IPS DF 6.9 (cell line): ENCODE results near the gene UBN1.
"Not testable (repeated sequence)": the region's sequence is repeated elsewhere in the genome, so short reads cannot be mapped to it uniquely, and the experiment has no call there.

Source experiments
- DNase-seq: peaks from one replicate; pipeline ENCODE4 v3.0.0-alpha.2; 2013; ENCODE audit warnings: low read depth, low spot score
- H3K27ac ChIP-seq: one replicate; pipeline ENCODE4 v1.5.1; 2013; ENCODE audit warnings: low read length, control low read depth
- H3K27me3 ChIP-seq: 2 replicates; pipeline ENCODE4 v1.6.1; 2013; ENCODE audit warnings: mild to moderate bottlenecking, low read length; ENCODE audit not compliant: control insufficient read depth, insufficient read depth
- H3K36me3 ChIP-seq: 2 replicates; pipeline ENCODE4 v1.6.1; 2013; ENCODE audit warnings: low read length; ENCODE audit not compliant: control insufficient read depth, insufficient read depth
- H3K4me1 ChIP-seq: 2 replicates; pipeline ENCODE4 v1.6.1; 2013; ENCODE audit warnings: low read length; ENCODE audit not compliant: control insufficient read depth, insufficient read depth
- H3K4me3 ChIP-seq: 2 replicates; pipeline ENCODE4 v1.5.1; 2013; ENCODE audit warnings: mild to moderate bottlenecking, low read length
- H3K9me3 ChIP-seq: 2 replicates; pipeline ENCODE4 v1.6.1; 2013; ENCODE audit warnings: low read length, inconsistent platforms; ENCODE audit not compliant: control insufficient read depth, insufficient read depth
- WGBS: extraction: QIAGEN DNeasy Blood & Tissue Kit; methylation state at CpG from one replicate; pipeline ENCODE4 v1.1.7; 2013; ENCODE audit warnings: mixed read lengths, missing lambda C conversion rate; ENCODE audit not compliant: insufficient read length, insufficient coverage; 5-methylcytosine and 5-hydroxymethylcytosine counted together

The UBN1 gene

DNA sequence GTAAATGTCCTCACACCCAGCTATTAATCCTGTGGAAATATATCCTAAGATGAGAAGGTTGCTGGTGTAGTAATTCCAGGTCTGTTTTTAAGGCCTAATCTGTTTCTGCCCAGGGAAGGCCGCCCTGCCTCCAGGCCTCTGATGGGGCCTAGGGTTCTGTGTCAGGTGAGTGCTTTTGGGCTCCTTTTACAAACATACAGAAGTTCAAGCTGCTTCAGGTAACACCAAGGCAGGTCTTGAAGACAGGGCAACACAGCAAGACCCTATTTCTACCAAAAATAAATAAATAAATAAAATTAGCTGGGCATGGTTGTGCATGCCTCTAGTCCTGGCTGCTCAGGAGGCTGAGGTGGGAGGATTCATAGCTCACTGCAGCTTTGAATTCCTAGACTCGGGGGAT, 80.4 kb downstream of the UBN1 start:
- Histone ChIP-seq H3K4me3 (no peak overlapping the region), H3K9me3 (no peaks in the 10 kb centered on the region), H3K27ac (no peak overlapping the region), H3K36me3 (peaks cover 4% of the 10 kb centered on the region; the same call in 1 of the 2 replicates), H3K4me1 (peaks cover 10% of the 10 kb centered on the region), H3K27me3 (no peaks in the 10 kb centered on the region)
- DNase-seq, result no peak
- no CpG with 5 or more reads among the region's 2 CpGs for WGBS

DNA sequence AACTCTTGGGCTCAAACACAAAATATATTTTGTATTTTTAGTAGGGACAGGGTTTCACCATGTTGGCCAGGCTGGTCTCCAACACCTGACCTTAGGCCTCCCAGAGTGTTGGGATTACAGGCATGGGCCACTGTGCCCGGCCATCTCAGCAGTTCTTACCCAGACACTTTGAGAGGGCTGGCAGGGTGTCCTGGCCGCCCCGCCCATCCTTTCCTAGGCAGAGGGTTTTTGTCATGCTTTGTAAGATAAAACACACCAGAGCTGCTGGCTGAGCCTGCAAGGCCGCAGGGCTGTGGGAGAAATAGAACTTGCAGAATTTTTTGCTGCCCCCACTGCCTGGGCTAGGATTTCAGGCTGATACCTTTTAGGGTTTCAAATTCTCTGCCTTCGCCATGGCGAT, 80.9 kb downstream of the UBN1 start:
- peaks cover 4% of the 10 kb centered on the region; the same call in 1 of the 2 replicates for H3K36me3 ChIP-seq
- H3K4me3 ChIP-seq, result no peak overlapping the region
- no peak for DNase-seq
- no peaks in the 10 kb centered on the region for H3K9me3 ChIP-seq
- H3K4me1 ChIP-seq, result peaks cover 10% of the 10 kb centered on the region
- no CpG with 5 or more reads among the region's 6 CpGs for WGBS
- H3K27me3 ChIP-seq, result no peaks in the 10 kb centered on the region
- no peak overlapping the region for H3K27ac ChIP-seq

DNA sequence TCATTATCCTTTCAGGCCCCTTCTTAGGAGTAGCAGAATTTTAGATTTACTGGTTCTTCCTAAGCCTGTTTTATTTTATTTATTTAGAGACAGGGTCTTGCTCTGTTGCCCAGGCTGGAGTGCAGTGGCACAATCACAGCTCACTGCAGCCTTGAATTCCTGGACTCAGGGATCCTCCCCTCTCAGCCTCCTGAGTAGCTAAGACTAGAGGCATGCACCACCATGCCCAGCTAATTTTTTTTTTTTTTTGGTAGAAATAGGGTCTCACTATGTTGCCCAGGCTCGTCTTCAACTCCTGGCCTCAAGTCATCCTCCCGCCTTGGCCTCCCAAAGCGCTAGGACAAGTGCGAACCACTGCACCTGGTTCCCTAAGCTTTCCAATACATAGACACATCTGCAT, 82.3 kb downstream of the UBN1 start:
- WGBS, result no CpG with 5 or more reads among the region's 4 CpGs
- H3K4me1 ChIP-seq, H3K27ac ChIP-seq, H3K27me3 ChIP-seq, H3K36me3 ChIP-seq, H3K4me3 ChIP-seq, DNase-seq, H3K9me3 ChIP-seq: not testable (repeated sequence)

DNA sequence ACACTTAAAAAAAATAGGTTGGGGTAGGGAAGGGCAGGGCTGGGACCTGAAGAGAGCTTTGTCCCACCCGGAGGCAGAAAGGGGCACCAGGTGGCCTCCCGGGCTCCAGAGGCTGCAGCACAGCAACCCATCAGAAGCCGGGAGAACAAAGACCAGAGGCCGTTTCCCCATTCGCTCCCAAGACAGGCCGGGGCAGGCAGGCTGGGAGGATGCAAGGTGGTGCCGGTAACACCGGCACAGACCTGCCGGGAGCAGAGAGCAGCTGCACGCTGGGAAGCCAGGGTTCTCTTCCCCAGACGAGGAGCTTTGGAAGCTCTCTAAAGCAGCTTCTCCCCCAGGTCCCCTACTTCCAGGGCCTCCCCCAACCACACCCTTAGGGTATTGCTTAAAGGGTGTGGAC, 84.1 kb downstream of the UBN1 start:
- DNase-seq, result no peak
- H3K9me3 ChIP-seq, result no peaks in the 10 kb centered on the region
- peaks cover 2% of the 10 kb centered on the region; the same call in 1 of the 2 replicates for H3K4me1 ChIP-seq
- no peak overlapping the region for H3K4me3 ChIP-seq
- no peaks in the 10 kb centered on the region for H3K27me3 ChIP-seq
- H3K27ac ChIP-seq, result no peak overlapping the region
- H3K36me3 ChIP-seq, result no peaks in the 10 kb centered on the region; the same call in 1 of the 2 replicates
- no CpG with 5 or more reads among the region's 11 CpGs for WGBS
